Measurements from ENCODE around the gene IQCF2. TPM values are rescaled to one million over a fixed set of nuclear protein-coding genes. Genes with fewer than 3 reads are reported as not detected.
"Not testable (repeated sequence)": the region's sequence is repeated elsewhere in the genome, so short reads cannot be mapped to it uniquely, and the experiment has no call there.

IQCF2 gene
- total RNA-seq, 4 donors from 2014 or later = not detected

DNA sequence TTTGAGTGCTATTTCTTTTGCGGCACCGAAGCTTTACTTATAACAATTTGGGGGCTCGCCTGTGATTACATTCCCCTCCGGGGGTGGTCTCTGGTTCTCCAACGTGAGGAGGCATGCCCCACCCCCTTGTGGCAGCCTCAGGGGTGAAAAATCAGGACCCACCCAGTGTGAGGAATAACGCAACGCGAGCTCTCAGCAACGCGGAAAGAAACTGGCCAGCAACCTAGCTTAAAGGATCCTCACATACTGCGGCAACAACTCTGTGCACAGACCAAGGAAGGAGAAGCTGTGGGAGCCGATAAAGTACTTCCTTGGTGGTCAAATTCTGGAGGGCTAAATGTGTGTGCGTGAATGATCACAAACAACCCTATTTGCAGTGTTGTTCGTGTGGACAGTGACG lies 36.0 kb downstream of the IQCF2 start:
- DNase-seq (ENCODE audit: extremely low spot score) = peak; percentile 53
- Histone ChIP-seq H3K4me3 (no peak overlapping the region), H3K27me3 (peaks cover 0 to 8% (median 0%) of the 10 kb centered on the region in 4 donors), H3K36me3 (no peaks in the 10 kb centered on the region), H3K9me3 (no peaks in the 10 kb centered on the region), H3K4me1 (no peaks in the 10 kb centered on the region), H3K27ac (replicated peaks in 1 of 4) (no peak overlapping the region)
- WGBS = 89% methylated on average over 15 of the region's 15 CpGs
- intact Hi-C loops (cut with DNase I) = no loop called here
- no peak for TF ChIP-seq EP300 (IDR thresholded peaks at IDR 0.05)
- TF ChIP-seq, protein P1, sequence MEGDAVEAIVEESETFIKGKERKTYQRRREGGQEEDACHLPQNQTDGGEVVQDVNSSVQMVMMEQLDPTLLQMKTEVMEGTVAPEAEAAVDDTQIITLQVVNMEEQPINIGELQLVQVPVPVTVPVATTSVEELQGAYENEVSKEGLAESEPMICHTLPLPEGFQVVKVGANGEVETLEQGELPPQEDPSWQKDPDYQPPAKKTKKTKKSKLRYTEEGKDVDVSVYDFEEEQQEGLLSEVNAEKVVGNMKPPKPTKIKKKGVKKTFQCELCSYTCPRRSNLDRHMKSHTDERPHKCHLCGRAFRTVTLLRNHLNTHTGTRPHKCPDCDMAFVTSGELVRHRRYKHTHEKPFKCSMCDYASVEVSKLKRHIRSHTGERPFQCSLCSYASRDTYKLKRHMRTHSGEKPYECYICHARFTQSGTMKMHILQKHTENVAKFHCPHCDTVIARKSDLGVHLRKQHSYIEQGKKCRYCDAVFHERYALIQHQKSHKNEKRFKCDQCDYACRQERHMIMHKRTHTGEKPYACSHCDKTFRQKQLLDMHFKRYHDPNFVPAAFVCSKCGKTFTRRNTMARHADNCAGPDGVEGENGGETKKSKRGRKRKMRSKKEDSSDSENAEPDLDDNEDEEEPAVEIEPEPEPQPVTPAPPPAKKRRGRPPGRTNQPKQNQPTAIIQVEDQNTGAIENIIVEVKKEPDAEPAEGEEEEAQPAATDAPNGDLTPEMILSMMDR (IDR thresholded peaks at IDR 0.05) = no peak
- TF ChIP-seq POLR2AphosphoS5 (IDR thresholded peaks at IDR 0.05) = no peak
- TF ChIP-seq POLR2A (IDR thresholded peaks at IDR 0.05; ENCODE audit: low read depth) = no peak

DNA sequence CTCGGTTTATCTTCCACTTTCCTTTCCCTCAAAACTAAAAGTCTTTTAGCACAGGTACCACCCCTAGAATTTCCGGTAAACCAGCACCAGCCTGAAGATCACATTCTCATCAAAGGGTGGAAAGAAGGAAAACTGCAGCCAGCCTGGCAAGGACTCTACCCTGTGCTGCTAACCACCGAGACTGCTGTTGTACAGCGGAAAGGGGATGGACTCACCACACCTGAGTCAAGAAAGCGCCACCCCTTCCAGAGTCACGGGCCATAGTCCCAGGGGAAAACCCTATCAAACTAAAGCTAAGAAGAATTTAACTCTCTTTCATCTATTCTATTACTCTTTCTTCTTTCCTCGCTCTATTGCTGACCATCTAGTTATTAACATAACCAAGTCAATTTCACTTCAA lies 38.6 kb downstream of the IQCF2 start:
- H3K36me3 ChIP-seq; H3K27ac ChIP-seq (replicated peaks in 1 of 4); intact Hi-C loops (cut with DNase I); H3K9me3 ChIP-seq; H3K4me3 ChIP-seq; H3K27me3 ChIP-seq; H3K4me1 ChIP-seq: not testable (repeated sequence)
- 76% methylated on average over 7 of the region's 7 CpGs for WGBS
- peak; percentile 19 for DNase-seq (ENCODE audit: extremely low spot score)

DNA sequence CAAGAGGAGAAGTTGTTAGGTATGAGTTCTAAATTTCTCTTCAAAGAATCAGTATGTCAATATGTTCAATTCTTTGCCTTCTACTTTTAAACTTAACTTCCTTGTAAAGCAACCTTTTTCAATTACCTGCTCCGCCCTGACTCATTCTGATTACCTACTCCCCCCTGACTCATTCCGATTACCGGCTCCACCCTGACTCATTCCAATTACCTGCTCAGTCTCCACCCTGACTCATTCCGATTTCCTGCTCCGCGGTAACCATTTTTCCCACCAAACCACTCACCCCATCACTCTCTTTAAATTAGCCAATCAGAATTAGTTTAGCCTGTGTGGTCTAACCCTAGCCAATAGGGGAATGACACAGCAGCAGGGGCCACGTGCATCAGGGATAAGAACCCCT lies 40.9 kb downstream of the IQCF2 start:
- intact Hi-C loops (cut with DNase I); H3K4me3 ChIP-seq; H3K9me3 ChIP-seq; H3K4me1 ChIP-seq; H3K27ac ChIP-seq (replicated peaks in 1 of 4); H3K36me3 ChIP-seq; H3K27me3 ChIP-seq: not testable (repeated sequence)
- 75% methylated on average over 7 of the region's 7 CpGs for WGBS
- peak; percentile 8 for DNase-seq (ENCODE audit: extremely low spot score)

DNA sequence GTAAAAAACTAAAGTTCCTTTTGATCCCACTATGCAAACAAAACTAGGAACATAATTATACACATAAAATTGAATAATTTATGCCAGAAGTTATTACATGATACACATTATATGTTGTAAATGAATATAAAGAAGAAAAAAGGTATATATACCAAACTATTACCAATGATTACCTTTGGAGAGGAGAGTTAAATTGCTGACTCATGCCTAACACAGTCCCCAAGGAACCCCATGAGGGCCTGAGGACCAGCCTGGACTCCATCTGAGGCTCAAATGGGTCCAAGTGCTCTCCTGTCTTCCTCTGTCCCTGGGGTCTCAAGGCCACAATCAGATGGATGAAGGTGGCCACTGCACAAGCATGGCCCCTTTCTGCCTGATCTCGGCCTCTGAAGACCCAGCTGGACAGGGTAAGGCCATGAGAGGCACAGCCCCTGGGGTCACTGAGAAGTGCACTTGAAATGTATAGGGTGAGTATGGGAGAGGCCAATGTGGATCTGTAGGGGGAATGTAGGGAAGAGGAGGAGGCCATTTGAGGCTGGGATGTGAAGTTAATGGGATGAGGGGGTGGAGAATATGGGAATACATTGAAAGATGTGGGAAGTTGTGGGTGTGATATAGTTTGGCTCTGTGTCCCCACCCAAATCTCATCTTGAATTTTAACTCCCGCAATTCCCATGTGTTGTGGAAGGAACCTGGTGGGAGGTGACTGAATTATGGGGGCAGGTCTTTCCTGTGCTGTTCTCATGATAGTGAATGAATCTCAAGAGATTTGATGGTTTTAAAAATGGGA lies 42.8 kb downstream of the IQCF2 start:
- Histone ChIP-seq H3K4me3 (no peak overlapping the region), H3K27me3 (peaks cover 0 to 4% (median 0%) of the 10 kb centered on the region in 4 donors), H3K9me3 (peaks cover 0 to 8% (median 0%) of the 10 kb centered on the region in 4 donors), H3K4me1 (no peaks in the 10 kb centered on the region), H3K36me3 (no peaks in the 10 kb centered on the region), H3K27ac (replicated peaks in 1 of 4) (no peak overlapping the region)
- no peak for TF ChIP-seq EP300 (IDR thresholded peaks at IDR 0.05)
- TF ChIP-seq POLR2A (IDR thresholded peaks at IDR 0.05; ENCODE audit: low read depth) = no peak
- TF ChIP-seq POLR2AphosphoS5 (IDR thresholded peaks at IDR 0.05) = no peak
- TF ChIP-seq, protein P1 (IDR thresholded peaks at IDR 0.05) = no peak
- peak; percentile 90 for DNase-seq (ENCODE audit: extremely low spot score)
- intact Hi-C loops (cut with DNase I) = no loop called here
- WGBS = 88% methylated on average over 2 of the region's 2 CpGs

DNA sequence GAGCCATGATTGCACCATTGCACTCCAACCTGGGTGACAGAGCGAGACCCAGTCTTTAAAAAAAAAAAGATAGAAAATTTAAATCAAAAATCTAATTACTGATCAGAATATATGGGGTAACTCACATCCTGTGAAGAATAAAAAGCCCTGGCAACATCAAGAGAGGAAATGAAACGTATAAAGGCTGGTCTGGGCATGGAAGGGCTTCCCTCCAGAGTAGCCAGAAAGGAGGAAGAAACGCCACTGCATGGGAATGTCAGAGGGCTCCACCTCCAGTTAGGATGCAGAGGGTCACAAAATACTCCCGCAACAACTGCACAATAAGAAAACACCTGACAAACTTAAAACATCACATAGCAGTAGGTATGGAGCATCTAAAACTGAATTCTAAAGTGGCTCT lies 46.6 kb downstream of the IQCF2 start:
- Histone ChIP-seq H3K36me3 (no peaks in the 10 kb centered on the region), H3K27ac (replicated peaks in 1 of 4) (no peak overlapping the region), H3K27me3 (no peaks in the 10 kb centered on the region), H3K4me3 (no peak overlapping the region), H3K9me3 (peaks cover 0 to 11% (median 0%) of the 10 kb centered on the region in 4 donors), H3K4me1 (no peaks in the 10 kb centered on the region)
- TF ChIP-seq POLR2A (IDR thresholded peaks at IDR 0.05; ENCODE audit: low read depth) (no peak), EP300 (IDR thresholded peaks at IDR 0.05) (no peak), POLR2AphosphoS5 (IDR thresholded peaks at IDR 0.05) (no peak)
- TF ChIP-seq, protein P1 (IDR thresholded peaks at IDR 0.05) = no peak
- intact Hi-C loops (cut with DNase I) = no loop called here
- DNase-seq (ENCODE audit: extremely low spot score) = no peak
- 81% methylated on average over 4 of the region's 4 CpGs for WGBS

Small RNA genes within 50 kb of the gene (small RNA-seq; reads per million reads assigned to genes)
- gene RN7SL504P = 0 to 0.19 (median 0) reads per million in 3 donors

Other genes starting within 250 kb of the IQCF2 start
- 10 to 100 TPM; 48.0 to 73.8 (median 65.4) TPM for gene TEX264, start 190.4 kb upstream of the IQCF2 start, total RNA-seq
- gene GRM2, start 154.5 kb upstream of the IQCF2 start, total RNA-seq = under 1 TPM in 3 of 4 donors, not detected in 1; 0.11 to 0.83 (median 0.52) TPM
- gene IQCF6, start 82.4 kb upstream of the IQCF2 start, total RNA-seq = not detected
- not detected for gene IQCF5, start 14.0 kb downstream of the IQCF2 start, total RNA-seq
- not detected for gene IQCF1, start 41.7 kb downstream of the IQCF2 start, total RNA-seq
- 10 to 100 TPM in 3 of 4 donors, 1 to 10 TPM in 1; 9.6 to 20.7 (median 15.5) TPM for gene RRP9, start 80.3 kb downstream of the IQCF2 start, total RNA-seq
- 10 to 100 TPM; 22.9 to 37.9 (median 30.1) TPM for gene PARP3, start 80.7 kb downstream of the IQCF2 start, total RNA-seq
- gene GPR62, start 93.8 kb downstream of the IQCF2 start, total RNA-seq = under 1 TPM; 0.11 to 0.42 (median 0.18) TPM
- 100 to 1,000 TPM in 2 of 4 donors, 10 to 100 TPM in 2; 54.4 to 378 (median 139) TPM for gene PCBP4, start 105.8 kb downstream of the IQCF2 start, total RNA-seq
- 10 to 100 TPM; 41.8 to 49.5 (median 46.9) TPM for gene ABHD14B, start 112.4 kb downstream of the IQCF2 start, total RNA-seq
- gene ABHD14A, start 113.4 kb downstream of the IQCF2 start, total RNA-seq = 10 to 100 TPM in 3 of 4 donors, 1 to 10 TPM in 1; 10.0 to 22.3 (median 15.8) TPM
- gene ACY1, start 121.9 kb downstream of the IQCF2 start, total RNA-seq = 10 to 100 TPM in 3 of 4 donors, 1 to 10 TPM in 1; 10.0 to 19.2 (median 15.8) TPM
- 1,000 to 10,000 TPM in 3 of 4 donors, 100 to 1,000 TPM in 1; 786 to 1,908 (median 1,382) TPM for gene RPL29, start 134.3 kb downstream of the IQCF2 start, total RNA-seq
- gene DUSP7, start 195.0 kb downstream of the IQCF2 start, total RNA-seq = 10 to 100 TPM in 3 of 4 donors, 1 to 10 TPM in 1; 10.0 to 23.5 (median 15.9) TPM

Measured in esophagus muscularis mucosa (tissue), 4 donors.